SKM-1 (cell line): Measurements from ENCODE around the gene CNFN.
A peak's percentile ranks its signal among the peaks of the same experiment; 100 is the strongest.

Experiments
- DNase-seq: peaks from one replicate; lab custom pipeline; 2025; ENCODE audit not compliant: unreplicated experiment; lab: John Stamatoyannopoulos, UW

The CNFN gene

DNA sequence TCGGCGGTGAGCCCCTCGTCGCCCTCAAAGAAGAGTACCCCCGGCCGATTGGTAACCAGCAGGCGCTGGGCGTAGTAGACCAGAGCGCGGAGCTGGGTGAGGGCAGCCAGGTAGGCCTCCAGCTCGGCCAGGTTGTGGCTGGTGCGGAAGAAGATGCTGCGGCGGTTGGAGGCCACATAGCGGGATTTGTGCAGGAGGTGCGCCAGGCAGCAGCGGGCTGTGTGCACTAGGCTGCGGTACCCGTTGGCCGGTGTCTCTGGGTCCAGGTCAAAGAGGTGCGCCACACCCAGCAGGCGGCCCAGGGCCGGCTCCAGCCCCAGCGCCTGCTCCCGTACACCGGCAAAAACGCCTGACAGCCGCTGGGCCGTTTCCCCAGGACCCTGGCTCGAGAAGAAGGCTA is 20.3 kb upstream of the CNFN start:
- DNase-seq, result no peak

DNA sequence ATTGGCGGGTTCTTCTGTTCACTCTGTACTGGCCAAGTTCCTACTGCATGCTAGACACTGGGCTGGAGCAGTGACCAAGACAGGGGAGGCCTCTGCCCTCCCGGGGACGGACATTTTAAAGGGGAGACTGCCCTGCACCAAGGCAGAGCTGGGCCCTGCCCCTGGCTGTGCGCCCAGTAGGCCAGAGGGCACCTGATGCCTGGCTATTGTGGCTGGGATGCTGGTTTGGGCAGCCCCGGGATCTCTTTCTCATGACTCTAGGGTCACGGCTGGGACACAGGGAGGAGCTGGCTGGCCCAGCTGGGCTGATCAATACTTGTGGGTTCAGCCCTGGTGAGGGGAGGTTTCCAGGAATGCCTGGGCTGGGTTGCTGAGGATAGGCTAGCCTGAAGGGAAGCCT is 19.4 kb upstream of the CNFN start:
- no peak for DNase-seq

DNA sequence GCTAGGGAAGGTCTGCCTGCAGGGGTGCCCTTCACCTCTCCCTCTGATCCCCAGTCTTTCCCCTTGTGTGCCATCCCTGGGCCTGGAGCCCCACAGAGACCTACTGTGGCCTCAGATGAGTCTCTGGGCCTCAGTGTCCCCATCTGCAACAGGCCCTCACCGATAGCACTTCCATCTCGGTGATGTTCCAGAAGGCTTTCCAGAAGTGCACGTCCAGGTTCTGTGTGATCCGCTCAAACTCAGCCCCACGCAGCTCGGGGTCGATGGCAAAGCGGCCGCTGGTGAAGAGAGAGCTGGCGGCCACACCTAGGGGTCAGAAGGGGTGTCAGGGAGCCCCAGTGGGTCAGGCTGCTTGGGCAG is 17.7 kb upstream of the CNFN start:
- no peak for DNase-seq

DNA sequence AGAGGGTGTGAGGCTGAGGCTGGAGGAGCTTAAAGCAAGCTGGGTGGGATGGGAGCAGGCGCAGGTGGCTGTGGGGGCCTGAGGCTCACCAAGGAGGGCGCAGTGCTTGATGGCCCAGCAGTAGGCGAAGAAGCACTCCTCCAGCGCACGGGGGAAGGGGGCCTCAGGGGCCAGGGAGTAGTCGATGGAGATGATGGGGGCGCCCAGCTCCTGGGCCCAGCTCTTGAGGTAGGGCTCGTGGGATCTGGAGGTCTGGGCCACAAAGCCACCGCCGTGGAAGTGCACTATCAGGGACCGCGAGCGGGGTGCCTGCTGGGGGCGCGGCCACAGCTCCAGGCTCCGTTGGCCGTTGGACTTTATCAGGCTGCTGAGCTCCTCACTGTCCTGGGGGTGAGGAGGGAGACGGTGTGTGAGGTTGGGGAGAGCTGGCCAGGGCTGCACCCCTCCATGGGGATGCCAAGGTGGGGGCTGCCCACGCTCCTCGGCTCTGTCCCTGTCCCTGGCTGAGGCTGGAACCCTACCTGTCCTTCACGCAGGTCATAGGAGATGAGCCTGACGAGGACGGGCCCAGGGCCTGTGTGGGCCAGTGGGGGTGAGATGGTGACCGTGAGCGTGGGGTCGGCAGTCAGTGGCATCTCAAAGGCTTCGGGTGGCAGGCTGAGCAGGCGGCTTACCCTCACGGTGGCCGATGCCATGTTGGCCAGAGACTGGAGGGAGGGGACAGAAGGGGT is 17.2 kb upstream of the CNFN start:
- no peak for DNase-seq

DNA sequence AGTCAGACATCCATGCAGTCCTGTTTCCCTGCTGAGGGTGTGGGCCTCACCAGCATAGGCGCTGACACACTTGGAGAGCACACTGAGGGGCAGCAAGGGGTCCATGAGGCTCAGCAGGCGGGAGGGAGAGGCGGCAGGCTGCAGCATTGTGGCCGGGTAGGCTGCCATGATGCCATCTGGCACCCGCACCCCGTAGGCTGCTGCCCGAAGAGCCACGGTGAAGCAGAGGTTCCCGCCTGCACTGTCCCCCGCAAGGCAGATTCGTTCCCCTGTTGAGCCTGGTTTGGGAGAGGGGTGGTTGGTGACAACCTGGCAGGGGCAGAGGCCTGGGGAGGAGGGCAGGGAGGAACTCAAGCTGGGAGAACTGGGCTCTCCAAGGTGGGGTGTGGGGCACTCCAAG is 16.0 kb upstream of the CNFN start:
- DNase-seq, result no peak

DNA sequence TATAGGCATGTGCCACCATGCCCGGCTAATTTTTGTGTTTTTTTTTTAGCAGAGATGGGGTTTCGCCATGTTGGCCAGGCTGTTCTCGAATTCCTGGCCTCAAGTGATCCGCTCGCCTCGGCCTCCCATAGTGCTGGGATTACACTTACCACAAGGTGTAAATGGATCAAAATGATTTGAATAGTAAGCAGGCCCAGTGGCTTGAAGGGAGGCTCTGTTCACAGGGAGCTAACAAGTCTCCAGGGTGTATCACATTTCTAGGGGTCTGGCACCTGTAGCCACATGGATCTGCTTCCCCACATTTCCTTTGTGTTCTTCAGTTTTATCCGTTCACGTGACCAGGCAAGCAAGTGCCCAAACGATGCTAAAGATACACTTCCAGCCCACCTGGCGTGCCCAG is 13.5 kb upstream of the CNFN start:
- DNase-seq, result no peak

DNA sequence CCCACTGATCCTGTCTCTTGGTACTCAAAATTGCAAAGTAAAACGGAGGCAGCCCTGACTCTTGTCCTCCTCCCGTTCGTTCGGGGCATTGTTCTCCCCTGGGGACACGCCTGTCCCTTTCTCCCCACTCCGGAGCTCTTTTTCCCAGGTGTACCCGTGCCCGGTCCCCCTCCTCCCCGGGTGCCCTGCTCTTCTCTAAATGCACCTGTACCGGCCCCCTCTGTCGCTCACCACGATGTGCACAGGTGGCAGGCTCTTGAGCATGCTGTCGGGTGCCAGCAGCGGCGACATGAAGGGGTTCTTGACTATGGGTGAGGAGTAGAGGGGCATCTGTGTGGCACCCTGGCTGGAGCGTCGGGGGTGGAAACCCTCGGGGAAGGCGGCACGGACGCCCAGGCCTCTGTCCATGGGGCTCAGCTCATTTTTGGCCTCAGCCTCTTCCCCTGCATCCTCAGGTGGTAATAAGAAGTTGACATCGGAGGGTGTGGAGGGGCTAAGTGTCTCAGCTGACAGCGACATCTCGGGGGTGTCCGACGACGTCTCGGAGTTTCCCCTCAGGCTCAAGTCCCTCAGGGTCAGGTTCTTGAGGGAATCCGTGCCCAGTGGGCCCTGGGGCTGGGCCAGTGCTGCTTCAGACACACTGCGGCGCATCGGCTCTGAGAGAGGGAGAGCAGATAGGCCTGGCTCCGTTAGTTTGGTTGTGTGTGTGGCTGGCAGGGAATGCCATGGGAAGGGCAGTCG is 12.4 kb upstream of the CNFN start:
- DNase-seq, result no peak

DNA sequence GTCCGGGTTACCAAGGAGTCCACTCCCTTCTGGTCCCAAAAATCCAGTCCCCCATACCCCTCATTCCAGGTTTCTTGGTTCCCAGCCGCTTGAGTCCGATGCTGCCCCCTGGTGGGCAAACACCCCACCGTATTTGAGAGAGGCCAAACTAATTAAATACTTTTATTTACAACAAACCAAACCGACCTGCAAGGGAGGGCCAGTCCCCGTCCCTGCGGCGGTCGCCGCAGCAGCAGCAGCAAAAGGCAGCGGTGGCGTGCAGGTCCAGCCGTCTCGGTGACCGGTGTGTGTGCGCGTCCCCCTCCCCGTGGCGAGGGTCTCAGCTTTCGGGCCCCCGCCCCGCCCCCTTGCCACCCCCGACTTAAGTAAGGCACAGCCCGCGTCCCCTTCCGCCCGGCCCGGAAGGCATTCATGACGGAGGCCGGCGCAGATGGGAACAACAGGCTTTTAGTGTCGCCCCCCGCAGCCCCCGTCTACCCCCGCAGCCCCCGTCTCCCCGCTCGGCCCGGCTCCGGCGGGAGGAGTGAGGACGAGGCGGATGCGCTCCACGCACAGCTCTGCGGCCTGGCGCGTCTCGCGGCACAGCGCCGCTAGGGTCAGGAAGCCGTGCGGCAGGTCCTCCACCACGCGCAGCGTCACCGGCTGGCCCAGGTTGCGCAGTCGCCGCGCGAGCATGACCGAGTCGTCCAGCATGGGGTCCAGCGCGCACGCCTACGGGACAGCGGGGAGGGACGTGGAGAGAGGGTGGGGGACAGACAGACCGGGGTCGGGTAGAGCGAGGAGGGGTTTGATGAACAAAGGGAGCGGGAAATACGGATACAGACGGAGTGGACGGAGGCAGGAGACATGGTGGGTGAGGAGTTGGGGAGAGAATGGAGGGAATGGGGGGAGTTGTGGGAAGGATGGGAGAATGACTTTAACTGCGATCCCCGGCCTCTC is 11.5 kb upstream of the CNFN start:
- no peak for DNase-seq

DNA sequence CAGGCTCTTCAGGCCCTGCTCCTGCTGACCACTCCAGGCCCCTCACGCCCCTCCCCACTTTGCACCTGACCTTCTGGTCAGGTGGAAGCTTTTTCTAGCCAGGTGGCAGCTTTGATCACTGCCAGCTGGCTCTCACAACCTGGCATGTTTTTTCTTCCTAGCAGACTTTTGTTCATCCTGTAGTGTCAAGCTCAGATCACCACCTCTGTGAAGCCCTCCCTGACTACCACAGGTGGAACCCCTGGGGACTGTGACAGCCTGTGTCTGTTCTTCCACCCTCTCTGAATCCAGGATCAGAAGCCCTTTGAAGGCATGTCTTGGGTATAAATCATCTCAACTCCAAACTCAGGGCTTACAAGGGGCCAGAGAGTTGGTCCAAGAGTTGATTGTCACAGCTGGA is 10.3 kb upstream of the CNFN start:
- DNase-seq, result no peak

DNA sequence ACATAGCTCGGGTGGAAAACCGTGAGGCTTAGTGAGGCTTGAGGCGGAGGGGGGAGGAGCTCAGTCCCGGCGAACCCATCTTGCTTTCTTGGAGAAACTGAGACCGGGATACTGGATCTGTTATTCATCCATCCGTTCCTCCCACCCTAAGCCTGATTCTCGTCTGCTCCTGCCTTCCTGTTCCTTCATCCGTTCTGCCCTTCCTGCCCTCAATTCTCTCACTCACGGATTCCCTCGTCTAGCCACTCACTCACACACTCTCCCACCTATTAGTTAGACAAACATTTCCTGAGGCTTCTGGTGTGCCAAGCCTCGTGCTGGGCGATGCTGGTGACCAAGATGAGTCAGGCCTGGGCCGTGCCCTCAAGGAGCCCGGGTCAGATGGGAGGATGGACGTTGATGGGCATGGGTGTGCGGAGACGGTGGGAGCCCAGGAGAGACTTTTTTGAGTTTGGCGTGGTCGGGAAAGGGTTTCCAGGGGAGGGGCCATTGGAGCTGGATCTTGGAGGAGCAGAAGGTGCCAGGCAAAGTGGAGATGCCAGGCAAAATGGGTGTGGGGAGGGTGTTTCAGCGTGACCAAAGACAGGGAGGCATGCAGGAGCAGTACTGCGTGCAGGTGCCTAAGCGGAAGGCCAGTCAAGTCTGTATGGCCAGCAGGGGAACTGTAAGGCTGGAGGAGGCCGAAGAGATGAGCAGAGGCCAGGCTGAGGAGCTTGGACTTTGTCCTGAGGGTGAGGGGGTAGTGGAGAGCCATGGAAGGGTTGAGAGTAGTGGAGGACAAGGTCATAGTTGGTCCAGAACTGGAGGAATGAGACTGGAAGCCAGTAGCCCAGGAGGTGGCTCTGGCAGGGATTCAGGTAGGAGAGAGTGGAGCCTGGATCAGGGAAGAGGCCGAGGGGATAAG is 7.4 kb upstream of the CNFN start:
- no peak for DNase-seq

DNA sequence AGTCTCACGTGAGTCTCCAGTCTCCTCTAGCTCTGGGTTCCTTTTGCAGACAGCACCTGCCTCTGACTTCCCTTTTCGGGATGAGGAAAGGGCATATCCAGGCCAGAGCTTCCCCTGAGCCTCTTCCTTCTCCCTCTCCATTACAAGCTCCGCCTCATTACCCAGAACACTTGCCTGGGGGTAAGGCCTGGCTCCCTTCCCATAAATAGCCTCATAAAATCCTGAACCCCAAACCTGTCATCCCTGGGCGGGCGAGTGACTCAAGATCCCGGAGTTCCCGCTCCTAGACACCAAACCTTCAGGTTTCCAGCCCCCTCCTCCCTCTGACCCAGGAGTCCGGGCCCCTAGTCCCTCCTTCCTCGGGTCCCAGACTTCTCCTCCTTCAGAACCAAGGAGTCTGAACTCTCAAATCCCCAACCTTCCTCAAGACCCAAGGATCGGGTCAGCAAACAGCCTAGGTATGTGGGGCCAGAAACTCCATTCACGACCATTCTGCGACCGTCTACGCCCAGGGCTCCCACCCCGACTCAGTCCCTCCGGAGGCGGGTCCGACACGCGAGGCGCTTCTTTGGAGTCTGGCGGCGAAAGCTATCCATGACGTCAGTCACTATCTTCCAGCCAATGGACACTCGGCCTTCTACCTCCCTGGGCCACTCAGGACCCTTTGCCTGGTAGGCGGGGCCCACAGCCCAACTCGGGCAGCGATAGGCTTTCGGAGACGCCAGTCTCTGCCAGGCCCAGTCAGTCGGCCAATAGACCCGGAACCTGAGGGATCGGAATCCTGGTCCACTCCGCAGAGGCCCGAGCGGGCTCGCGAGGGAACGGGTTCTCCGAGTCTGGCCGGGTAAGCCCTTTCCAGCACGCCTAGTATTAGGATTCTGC is 6.5 kb upstream of the CNFN start:
- peak; percentile 61 for DNase-seq

DNA sequence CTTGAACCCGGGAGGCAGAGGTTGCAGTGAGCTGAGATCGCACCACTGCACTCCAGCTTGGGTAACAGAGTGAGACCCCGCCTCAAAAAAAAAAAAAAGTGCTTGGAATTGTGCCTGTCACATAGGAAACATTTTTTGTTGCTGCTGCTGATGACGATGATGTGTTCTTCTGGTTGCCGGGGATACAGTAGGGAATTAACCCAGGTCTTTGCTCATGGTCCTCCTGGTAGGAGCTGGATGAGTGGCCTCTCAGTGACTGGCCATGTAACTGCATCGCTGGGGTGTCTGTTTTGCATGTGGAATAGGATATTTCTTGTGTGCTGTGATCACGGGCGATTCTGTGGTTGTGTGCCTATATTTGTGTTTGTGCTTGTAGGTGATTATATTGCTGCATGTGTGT is 4.7 kb upstream of the CNFN start:
- DNase-seq, result no peak

DNA sequence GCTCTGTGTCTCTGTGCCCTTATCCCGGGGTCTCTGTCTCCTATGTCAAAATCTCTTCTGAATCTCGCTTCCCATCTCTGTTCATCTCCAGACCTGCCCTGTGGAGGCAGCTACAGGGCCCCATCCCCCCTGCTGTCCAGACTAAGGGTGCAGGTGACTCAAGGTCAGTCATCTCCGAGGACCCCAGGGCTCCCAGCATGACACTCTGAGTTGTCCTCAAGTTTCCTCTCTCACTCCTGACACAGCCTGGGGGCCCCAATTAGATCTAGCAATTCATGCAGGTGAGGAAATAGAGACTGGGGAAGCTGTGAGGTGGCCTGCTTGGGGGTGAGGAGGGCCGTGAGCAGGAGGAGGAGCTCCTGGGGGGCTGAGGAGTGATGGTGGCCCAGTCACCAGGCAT is 2.1 kb upstream of the CNFN start:
- DNase-seq, result no peak

DNA sequence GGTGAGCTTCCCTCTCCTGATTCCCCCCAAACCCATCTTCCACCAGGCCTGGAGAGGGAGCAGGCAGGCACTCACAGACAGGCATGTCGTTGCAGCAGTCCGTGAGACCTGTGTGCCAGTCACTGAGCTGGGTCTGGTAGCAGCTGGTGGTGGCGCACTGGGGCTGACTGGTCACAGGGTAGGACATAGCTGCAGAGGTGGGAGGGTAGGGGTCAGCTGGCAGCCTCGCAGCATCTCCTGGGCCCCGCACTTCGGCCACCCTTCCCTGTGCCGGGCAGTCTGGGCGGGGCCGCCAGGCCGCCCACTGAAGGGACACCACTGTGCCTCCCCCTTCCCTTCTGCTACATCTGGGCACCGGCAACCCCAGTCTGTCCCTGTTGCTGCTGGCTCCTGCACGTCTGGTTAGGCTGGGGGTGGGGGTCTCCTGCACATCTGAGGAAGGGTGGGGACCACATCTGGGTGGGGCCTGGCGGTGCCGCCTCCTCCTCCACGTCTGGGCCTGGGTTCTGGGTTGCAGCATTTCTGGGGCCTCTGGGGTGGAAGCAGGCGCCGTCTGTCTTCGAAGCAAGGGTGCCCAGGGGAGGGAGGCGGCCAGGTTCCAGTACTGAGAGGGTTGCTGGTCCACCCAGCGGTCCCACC is 1.1 kb downstream of the CNFN start:
- DNase-seq, result no peak

DNA sequence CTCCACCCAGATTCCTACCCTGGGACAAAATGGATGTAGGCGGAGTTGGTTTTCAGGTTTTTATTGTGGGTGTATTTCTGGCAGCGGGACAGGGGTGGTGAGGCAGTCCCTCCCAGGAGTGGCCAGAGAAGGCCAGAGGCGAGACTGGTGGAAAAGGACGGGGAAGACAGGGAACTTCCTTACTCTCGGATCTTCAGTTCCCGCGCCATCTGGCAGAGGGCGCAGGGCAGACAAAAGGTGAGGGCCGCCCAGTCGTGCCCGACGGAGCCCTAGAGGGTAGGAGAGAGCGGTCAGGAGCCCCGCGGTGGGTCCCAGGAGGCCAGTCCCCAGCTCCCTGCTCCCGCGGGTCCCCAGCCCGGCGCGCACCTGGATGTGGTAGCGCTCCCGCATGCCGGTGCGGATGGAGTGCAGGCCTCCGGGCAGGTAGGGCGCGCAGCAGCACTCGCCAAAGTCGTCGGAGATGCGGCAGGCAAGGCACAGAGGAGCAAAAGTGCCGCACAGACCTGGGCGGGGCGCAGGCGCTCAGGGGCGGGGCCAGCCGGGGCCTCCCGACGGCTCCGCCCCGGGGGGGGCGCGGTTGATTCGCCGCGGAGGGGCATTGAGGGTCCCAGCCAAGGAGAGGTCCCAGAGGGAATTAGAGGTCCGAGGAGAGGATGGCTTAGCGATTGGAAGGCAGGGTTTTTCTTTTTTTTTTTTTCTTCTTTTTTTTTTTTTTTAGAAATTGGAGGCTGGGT is 3.0 kb downstream of the CNFN start:
- DNase-seq, result no peak

DNA sequence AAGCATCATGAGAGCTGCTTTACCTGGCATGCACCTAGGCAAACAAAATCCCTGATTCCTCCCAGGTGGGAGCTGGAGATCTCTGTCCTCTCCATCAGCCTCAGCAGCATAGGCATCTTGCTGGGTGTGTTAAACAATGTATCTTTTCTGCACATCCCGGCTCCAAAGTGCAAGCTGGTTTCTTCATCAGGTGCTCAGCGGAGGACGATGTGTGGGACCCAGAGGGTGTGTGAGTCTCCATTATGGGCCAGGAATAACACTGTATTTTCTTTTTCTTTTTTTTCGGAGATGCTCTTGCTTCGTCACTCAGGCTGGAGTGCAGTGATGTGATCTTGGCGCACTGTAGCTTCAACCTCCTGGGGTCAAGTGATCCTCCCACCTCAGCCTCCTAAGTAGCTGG is 9.9 kb downstream of the CNFN start:
- no peak for DNase-seq

DNA sequence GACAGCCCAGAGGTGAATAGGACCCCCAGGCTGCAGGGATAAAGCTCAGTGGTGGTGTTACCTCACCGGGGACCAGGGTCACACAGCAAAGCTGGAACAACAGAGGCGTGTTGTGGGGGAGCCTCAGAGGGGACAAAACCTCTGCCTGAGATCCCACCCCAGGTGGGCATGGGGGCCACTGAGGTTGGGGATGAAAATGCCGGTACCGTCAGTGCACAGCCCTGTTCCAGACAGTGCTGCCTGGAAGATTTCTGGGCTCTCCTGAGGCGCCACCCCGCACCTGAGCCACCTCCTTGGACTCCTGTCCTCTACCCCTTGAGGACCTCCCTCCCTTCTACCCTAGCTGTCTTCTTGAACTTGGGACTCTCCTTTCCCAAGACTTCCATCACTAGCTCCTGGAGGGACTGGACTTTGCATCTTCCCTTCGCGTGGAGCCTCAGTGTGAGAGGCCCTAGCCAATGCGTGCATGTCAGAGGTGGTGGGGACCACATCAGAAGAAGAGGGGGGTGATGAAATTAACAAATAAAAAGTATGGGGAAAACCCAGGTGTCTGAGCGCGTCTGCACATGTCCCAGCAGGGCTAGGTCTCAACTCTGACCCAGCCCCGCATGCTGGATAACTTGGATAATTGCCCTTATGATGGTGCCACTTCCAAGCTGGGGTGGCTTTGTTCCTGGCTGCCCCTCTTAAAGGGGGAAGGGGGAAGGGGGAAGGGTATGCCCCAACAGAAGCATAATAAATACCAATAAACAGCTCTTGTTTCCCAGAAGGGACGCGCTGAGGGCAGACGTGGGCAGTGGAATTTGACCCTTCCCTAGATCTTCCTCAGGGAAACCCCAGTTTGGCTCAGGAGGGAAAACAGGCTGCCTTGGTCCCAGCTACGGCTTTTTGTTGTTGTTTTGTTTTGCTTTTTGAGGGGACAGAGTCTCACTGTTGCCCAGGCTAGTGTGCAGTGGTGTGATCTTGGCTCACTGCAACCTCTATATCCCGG is 11.6 kb downstream of the CNFN start:
- no peak for DNase-seq

DNA sequence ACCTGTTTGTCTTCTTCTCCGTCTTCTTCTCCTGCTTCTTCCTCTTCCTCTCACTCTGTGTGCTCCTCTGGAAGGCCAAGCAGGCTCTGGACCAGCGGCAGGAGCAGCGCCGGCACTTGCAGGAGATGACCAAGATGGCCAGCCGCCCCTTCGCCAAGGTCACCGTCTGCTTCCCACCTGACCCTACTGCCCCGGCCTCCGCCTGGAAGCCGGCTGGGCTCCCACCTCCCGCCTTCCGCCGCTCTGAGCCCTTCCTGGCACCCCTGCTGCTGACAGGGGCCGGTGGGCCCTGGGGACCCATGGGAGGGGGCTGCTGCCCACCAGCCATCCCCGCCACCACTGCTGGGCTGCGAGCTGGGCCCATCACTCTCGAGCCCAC is 13.9 kb downstream of the CNFN start:
- DNase-seq, result no peak
